GM21528 (cell line): ENCODE data around the gene BLOC1S3.

Experiments
- ATAC-seq: cut with Tn5 transposase; IDR thresholded peaks from one replicate; pipeline ENCODE4 v1.9.1; 2021; ENCODE audit warnings: mild to moderate bottlenecking, moderate library complexity; ENCODE audit not compliant: unreplicated experiment, low FRiP score

Gene BLOC1S3

GRCh38 chr19:45145270-45146189, 33.1 kb upstream of the BLOC1S3 start:
- ATAC-seq: no peak

- ATAC-seq: no peak
Observed at GRCh38 chr19:45146251-45146650, 32.3 kb upstream of the BLOC1S3 start.

- ATAC-seq: no peak
Observed at GRCh38 chr19:45146741-45147205, 31.8 kb upstream of the BLOC1S3 start.

- no peak for ATAC-seq
Observed at GRCh38 chr19:45147835-45148676, 30.5 kb upstream of the BLOC1S3 start.

GRCh38 chr19:45149129-45149528, 29.5 kb upstream of the BLOC1S3 start:
- no peak for ATAC-seq

- no peak for ATAC-seq
Observed at GRCh38 chr19:45150180-45150579, 28.4 kb upstream of the BLOC1S3 start.

- ATAC-seq: no peak
Observed at GRCh38 chr19:45150751-45151281, 27.8 kb upstream of the BLOC1S3 start.

GRCh38 chr19:45151320-45151719, 27.3 kb upstream of the BLOC1S3 start:
- no peak for ATAC-seq

- no peak for ATAC-seq
Observed at GRCh38 chr19:45151821-45152503, 26.6 kb upstream of the BLOC1S3 start.

GRCh38 chr19:45152504-45153338, 25.9 kb upstream of the BLOC1S3 start:
- no peak for ATAC-seq

- ATAC-seq: no peak
Observed at GRCh38 chr19:45153339-45154063, 25.1 kb upstream of the BLOC1S3 start.

GRCh38 chr19:45154064-45154827, 24.3 kb upstream of the BLOC1S3 start:
- ATAC-seq: no peak

- no peak for ATAC-seq
Observed at GRCh38 chr19:45156011-45156630, 22.5 kb upstream of the BLOC1S3 start.

- ATAC-seq: no peak
Observed at GRCh38 chr19:45156751-45157150, 21.8 kb upstream of the BLOC1S3 start.

- ATAC-seq: no peak
Observed at GRCh38 chr19:45158503-45159209, 19.9 kb upstream of the BLOC1S3 start.

- no peak for ATAC-seq
Observed at GRCh38 chr19:45159210-45159970, 19.2 kb upstream of the BLOC1S3 start.

- no peak for ATAC-seq
Observed at GRCh38 chr19:45159971-45160324, 18.6 kb upstream of the BLOC1S3 start.
